ENCODE data around the gene MDM2.

DNA sequence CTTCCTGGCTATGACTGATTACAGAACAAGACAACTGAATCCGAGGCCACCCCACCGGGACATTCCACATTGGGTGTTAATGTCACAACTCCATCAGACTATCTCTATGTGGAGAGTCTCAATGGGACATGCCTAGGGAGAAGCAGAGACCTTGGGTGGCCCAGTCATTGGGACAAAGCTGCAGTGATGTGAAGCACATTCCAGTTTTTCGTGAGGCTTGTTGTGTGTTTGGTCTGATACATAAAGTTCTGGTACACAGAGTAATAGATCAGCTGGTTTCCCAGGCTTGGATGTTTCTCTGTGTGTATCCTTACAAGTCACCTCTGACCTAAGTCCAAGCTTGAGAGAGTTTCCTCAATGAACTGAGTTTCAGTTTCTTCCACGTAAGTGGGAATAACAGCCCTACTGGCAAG lies 82.7 kb downstream of the MDM2 start:
- TF ChIP-seq, protein P1, sequence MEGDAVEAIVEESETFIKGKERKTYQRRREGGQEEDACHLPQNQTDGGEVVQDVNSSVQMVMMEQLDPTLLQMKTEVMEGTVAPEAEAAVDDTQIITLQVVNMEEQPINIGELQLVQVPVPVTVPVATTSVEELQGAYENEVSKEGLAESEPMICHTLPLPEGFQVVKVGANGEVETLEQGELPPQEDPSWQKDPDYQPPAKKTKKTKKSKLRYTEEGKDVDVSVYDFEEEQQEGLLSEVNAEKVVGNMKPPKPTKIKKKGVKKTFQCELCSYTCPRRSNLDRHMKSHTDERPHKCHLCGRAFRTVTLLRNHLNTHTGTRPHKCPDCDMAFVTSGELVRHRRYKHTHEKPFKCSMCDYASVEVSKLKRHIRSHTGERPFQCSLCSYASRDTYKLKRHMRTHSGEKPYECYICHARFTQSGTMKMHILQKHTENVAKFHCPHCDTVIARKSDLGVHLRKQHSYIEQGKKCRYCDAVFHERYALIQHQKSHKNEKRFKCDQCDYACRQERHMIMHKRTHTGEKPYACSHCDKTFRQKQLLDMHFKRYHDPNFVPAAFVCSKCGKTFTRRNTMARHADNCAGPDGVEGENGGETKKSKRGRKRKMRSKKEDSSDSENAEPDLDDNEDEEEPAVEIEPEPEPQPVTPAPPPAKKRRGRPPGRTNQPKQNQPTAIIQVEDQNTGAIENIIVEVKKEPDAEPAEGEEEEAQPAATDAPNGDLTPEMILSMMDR (IDR thresholded peaks at IDR 0.05): no peak
- TF ChIP-seq POLR2A (IDR thresholded peaks at IDR 0.05) (no peak), POLR2AphosphoS5 (IDR thresholded peaks at IDR 0.05) (no peak)
